ENCODE results near the gene ENTHD1.
A peak's percentile ranks its signal among the peaks of the same experiment; 100 is the strongest.
"Not testable (repeated sequence)": the region's sequence is repeated elsewhere in the genome, so short reads cannot be mapped to it uniquely, and the experiment has no call there.

Gene ENTHD1

DNA sequence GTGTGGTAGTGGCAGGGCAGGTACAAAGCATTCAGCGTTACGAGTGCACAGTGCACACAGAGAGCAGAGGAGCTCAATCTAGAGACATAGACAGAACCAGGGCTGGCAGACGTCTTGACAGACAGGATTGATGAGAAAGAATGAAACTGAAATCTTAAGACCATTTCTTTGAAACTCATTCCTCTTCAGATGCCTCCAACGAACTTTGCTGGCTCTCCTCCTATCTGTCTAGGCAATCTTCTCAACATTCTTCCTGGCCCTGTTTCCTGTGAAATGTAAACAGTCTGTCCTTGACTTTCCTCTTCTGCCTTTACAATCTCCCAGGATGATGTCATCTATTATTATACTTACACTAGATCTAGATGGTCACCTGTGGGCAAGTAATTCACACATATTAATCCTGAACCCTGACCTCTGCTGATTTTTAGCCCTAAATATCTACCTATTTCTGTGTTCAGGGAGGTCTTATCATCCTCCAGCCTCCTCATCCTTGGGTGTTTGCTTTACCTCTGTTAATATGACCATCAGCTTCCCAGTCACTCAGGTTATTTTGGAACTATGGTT is 119.5 kb downstream of the ENTHD1 start:
- DNase-seq, result peak; percentile 89

DNA sequence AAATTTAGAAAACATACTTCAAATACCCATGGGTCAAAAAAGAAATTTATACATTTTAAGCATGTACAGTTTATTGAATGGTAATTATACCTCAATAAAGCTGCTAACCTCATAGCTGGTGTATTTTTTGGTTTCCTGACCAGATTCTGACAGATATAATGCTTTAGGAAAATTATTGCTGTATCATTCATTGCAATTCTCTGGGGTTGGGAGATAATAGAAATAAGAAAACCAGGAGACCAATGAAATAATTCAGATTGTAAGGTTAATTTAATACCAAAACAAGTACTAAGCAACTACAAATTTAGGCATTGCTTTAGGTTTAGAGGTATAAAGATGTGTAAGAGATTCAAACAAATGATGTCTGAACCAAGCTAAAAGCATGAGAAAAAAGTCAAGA is 120.1 kb downstream of the ENTHD1 start:
- DNase-seq, result no peak

DNA sequence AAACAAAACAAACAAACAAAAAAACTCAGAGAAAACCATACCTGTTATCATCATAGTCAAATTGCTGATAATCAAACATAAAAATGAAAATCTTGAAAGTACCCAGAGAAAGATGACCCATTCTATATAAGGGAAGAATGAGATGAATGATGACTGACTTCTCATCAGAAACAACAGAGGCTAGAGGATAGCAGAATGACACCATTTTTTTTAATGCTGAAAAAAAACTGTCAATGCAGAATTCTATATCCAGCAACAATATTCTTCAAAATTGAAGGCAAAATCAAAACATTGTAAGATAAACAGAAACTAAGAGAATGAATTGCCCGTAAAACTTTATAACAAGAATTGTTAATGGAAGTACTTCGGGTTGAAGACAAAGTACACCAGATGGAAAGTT is 122.1 kb downstream of the ENTHD1 start:
- DNase-seq, result no peak

DNA sequence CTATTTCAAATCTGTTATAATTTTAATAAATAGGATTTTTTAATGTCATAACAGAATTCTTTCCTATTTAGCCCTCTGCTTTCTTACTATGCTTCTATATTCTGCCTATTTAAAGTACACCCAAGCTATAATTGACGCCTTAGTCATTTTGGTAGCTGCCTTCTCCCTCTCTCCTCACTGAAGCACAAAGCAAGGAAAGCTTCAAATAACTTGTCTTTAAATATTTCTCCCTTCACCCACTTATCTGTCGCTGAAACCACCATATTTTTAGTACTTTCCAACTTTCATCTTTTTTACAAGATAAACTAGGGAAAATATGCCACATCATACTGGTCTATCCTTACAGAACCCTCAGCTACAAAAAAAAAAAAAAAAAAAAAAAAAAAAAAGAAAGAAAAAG is 127.9 kb downstream of the ENTHD1 start:
- DNase-seq, result no peak

DNA sequence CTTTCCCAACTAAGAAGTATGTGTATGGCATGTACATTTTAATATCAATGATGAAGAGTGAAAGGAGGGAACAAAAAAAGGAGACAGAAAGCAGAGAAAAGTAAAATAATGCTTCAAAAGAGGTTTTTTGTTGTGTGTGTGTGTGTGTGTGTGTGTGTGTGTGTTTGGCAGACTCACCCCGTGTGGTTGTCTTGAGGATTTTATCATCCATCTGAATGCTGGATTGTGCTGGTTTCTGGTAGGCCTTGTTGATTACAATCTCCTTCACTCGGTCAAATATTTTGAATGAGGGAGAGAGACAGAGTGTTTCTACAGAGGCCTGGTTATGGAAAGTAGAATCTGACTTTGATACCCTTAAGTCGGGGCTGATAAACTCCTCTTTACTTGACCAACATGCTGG is 128.5 kb downstream of the ENTHD1 start:
- DNase-seq, result no peak

DNA sequence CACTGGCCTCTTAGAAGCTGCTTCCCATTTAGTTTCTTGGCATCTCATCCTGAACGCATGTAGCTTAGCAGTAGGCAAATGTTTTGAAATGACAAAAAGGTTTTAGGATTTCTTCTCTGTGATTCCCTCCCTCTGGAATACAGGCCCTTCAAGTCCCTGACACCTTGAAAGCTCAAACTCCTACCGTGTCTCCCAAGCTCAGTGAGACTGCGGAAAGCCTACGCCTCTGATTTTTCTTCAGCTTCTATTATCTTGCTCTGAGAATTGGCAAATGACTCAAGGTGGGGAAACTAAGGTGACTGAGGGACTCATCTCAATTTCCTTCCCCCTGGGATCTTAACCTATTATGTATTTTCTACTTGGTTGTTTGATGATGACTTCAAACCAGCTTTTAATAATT is 130.3 kb downstream of the ENTHD1 start:
- DNase-seq, result no peak

DNA sequence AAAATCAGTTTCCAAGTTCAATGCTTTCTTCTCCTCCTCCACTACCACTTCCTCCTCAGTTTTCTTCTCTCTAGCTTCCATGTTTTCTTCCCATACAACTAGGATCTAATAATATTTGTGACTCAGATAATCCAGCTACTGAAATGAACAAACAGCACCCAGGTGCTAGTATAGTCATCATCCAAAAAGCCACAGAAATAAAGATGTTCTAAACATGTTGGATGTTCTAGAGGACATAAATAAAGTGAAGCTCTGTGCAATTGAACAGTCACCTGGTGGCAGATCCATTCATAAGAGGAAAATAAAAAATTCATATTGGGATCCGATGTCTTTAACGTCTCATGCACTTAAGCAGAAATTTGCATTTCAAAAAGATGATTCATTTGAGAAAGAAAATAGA is 142.8 kb downstream of the ENTHD1 start:
- DNase-seq, result no peak

DNA sequence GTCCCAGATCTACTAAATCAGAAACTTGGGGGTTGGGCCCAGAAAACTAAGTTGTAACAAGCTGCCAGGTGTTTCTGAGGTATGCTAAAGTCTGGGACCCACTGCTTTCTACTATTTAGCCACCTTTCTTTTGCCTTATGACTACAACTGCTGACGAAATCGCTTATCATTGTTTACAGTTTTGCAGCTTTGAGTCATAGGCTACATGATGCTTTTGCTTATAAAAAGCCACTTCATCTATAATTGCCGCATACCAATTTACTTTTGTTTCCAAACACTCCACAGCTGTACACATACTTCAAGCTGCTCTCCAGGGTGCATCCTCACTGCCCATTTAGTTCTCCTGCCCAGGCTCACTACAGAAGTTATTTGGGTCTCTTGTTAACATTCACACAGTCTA is 144.7 kb downstream of the ENTHD1 start:
- peak; percentile 46 for DNase-seq

DNA sequence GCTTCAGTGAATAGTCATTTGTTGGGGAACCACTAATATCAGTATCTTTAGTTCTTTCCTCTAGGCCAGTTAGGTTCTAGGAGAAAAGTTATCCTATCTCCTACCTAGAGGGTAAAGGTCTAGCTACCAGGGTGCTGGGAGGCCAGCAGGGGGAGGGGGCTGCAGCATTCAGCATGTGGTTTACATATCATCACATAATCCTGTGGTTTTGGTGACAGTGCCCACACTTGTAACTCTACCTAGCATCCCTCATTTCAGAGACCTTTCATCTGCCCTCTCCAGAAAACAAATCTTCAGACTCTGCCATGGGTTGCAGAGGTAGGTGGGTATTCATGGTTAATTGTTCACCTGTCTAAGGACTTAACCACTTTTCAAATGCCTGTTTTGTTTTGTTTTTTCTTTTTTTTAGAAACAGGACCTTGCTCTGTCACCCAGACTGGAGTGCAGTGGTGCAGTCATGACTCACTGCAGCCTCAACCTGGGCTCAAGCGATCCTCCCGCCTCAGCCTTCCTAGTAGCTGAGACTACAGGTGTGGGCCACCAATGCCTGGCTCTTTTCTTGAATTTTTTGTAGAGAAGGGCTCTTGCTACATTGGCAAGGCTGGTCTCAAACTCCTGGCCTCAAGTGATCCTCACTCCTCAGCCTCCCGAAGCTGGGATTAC is 146.8 kb downstream of the ENTHD1 start:
- DNase-seq, result peak; percentile 23

DNA sequence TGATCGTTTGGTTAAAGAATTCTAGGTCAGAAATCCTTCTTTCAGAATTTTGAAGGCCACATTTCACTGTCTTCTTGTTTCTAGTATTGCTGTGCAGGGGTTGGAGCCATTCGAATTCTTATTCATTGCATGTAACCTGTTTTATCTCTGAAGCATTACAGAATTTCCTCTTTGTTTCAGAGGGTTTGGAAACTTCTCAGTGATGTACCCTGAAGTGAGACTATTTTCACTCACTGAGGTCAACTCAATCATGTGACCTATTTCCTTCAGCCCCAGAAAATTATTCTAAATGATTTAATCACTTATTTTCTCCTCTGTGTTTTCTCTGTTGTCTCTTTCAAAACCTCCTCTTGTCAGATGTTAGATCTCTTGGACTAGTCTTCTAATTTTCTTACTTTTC is 147.8 kb downstream of the ENTHD1 start:
- DNase-seq, result peak; percentile 42

DNA sequence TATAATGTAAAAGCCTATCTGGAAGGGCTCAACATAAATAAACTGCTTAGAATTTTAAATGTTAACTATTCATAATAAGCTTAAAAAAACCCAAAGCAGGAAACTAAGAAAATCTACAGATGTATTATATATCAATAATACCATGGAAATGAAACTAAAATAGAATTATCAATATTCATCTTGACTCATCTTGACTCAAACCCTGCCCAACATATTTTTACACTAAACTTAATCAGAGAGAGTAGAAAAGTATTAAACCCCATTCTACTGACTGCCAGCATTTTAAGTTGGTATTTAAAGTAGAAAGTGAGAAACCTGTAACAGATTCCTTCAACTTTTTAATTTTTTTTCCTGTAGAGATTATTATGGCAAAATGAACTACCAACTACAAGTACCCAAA is 149.2 kb downstream of the ENTHD1 start:
- peak; percentile 28 for DNase-seq

DNA sequence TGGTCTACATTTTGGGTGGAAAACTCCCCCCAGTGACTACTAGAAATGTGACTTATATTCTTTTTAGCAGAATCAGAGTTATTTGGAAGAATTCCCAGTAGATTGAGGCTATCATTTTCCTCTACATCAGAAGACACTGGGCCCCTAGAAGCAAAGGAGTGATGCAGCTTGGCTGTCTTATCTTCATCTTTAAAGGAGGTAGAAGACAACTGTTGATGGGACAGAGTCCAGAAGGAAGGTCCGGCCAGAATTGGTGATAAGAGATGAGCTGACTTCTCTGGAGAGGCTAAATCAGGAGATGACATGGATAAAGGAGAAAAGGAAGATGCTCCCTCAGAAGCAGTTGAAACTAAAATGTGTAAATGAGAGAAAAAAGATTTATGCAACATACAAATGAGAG is 149.6 kb downstream of the ENTHD1 start:
- DNase-seq, result no peak

DNA sequence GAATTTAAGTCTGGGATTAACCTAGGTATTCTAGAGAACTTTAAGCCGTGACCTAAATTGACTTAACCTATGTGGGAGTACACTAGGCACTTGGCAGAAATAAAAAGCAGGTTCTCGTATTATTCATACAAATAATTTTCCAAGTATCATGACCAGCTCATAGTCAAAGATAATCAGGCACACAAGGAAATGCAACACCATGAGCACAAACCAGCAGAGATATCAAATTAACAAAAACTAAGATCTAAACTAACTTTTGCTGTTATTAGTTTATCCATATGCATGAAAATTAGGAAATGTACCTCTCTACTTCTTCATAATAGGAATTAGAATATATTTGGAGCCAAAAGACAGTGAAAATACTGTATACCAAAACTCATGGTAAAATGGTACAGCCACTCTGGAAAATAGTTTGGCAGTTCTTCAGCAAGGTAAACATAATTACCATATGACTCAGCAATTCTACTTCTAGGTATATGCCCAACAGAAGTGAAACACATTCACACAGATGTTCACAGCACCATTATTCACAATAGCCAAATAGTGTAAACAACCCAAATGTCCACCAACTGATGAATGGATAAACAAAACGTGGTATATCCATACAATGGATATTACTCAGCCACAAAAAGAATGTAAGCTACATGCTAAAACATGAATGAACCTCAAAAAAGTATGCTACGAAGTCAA is 154.1 kb downstream of the ENTHD1 start:
- DNase-seq, result no peak

DNA sequence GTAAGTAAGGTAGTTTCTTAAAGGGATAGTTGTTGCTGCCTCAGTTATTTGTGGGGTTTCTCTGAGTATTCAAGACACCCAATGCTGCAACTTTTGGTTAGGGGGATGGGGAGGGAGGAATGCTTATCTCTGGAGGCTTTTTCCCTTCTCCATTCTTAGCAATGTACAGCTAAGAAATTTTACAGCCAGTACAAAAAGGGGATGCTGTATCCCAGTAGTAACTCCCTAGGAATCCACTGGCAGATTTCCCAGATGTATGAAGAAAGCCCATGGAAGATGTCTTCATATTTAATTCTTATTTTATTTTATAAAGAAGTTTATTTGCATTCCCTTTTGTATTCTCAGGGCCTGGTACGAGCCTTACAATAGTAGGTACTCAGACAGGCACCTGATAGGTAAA is 154.8 kb downstream of the ENTHD1 start:
- DNase-seq, result no peak

DNA sequence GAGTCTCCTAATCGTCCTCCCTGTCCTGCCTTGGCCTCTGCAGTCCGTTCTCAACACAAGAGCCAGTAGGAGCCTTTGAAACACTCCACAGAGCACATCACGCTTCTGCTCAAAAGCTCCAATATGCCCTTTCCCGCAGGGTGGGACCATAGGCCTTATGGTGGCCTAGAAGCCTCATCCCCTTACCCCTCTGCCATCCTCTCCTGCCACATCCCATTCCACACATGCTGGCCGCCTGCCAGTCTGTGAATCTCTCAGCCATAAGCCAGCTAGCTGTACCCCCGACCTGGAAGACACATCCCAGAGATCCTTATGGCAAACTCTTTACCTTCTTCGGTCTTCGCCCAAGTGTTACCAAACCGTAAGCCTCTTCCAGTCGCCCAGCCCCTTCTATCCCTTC is 157.8 kb downstream of the ENTHD1 start:
- DNase-seq, result no peak

DNA sequence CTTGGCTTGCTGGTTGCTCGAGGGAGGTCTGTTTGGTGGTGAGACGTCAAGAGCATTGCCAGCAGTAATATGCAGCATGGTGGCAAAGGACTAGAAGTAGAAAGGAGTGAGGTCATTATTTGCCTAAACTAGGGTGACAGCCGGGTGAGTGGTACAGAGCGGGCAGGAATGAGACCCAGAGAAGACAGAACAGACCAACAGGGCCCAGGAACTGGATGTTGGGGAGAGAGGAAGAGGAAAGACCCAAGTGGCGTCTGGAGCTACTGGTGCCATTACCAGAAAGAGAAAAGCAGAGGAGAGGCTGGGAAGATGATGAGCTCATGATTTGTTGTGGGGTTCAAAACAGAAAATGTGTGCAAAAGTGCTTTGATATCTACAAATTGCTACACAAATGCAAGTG is 158.7 kb downstream of the ENTHD1 start:
- no peak for DNase-seq

DNA sequence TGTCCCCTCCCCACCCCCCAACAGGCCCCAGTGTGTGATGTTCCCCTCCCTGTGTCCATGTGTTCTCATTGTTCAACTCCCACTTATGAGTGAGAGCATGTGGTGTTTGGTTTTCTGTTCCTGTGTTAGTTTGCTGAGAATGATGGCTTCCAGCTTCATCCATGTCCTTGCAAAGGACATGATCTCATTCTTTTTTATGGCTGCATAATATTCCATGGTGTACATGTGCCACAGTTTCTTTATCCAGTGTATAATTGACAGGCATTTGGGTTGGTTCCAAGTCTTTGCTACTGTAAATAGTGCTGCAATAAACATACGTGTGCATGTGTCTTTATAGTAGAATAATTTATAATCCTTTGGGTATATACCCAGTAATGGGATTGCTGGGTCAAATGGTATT is 159.5 kb downstream of the ENTHD1 start:
- not testable (repeated sequence) for DNase-seq

DNA sequence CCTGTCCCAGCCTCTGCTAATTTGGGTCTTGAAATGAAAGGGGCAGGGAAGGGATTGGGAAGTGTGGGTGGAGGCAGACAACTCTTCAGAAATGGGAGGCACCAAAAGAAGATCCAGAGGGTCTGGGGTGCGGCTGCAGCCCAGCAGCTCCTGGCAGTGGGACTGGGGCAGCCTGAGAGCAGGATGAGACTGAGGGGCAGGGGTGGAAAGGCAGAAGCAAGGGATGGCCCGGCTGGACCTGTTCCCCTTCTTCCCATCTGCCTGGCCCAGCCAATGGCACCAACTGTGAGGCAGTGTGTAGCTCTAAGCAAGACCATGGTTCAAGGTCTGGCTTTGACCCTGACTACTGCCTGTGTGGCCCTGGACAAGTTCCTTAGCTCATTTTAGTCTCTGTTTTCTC is 160.4 kb downstream of the ENTHD1 start:
- DNase-seq, result no peak

DNA sequence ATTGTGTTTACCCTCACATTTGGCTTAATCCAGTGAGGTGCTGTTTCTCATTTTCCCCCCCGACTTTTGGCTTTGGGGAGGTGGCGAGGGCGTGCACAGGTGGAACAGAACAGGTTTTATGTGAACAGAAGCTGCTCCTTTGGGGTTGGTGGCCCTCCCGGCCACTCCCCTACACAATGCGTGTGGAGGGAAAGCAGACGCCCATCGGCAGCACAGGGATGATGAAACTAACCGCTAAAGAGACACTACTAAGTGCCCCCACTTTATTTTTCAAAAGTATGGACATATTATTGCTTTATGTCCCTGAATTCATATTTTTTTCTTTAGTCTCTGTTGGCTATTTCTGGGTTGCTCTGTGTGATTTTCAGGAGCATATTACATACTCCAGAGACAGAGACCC is 160.9 kb downstream of the ENTHD1 start:
- DNase-seq, result no peak

DNA sequence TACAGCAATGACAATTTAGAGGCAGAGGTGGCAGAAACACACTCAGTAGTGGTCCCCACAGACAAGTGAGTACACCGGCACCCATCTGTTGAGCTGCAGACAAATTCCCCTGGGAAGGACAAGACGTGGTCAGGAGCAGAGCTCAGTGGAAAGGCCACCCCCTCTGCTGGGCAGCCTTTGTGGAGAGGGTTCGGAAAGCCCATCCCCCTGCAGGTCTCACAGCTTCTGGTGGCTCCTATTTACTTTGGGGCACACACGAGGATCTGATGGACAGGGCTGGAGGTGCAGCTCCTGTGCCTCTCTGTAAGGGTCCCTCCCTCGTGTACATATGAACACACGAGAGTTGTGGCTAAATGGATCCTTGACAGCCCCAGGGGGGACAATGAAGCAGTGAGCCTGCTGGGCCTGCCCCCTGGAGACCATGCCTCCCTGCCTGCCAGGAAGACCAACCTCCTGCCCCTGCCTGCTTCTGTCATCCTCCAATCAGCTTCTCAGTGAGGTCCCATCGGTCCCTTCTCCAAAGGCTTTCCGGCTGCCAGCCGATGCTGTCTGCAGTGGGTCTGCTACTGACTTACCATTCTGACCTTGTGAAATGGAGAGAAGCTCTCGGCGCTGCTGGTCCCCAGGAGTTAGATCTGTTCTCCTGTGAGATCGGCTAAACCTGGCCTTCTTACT is 161.5 kb downstream of the ENTHD1 start:
- DNase-seq, result no peak

DNA sequence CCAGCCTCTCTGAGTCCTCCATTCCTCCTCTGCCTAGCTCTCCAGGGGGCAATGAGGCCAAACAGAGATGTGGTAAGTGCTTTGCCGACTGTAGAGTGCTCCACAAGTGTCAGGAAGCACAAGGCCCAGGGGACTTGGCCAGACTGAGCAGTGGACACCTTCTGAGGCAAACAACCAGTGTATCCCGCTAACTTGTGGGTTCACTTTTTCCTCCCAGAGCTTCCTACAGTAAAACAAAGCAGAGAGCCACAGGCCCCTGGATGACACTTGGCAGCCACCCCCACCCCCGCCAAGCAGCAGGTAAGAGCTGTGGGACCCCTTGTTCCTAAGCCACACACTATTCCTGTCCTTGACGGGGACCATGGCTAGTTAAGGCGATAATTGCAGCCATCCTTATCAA is 162.1 kb downstream of the ENTHD1 start:
- no peak for DNase-seq

DNA sequence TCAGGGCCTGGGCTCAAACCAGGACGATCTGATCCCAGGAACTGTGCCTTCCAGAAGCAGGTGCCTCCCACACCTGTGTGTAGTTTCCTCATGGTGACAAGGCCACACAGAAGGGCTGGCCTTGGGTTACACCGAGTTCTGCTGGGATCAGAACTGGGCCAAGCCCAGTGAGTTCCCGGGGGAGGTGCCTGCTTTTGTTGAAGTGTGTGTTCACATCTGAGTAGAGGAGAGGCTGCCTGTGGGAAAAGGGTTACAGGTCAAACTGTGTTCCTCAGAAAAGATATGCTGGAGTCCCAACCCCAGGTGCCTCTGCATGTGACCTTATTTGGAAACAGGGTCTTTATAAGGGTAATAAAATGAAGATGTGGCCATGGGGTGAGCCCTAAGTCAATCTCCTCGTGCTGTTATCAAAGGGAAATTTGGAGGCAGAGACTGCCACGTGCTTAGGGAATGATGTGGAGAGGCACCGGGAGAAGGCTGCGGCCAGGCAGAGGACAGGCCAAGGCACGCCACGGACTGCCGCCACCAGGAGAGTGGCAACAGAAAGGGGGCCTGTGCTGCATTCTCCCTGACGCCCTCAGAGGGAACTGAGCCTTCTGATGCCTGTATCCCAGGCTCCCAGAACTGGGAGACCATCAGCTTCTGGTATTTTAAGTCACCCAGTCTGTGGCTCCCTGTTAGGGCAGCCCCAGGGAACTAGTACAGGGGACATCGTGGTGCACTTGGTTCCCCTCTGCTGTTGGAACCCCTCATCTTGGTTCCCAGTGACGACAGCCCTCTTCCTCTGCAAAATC is 164.2 kb downstream of the ENTHD1 start:
- DNase-seq, result no peak

DNA sequence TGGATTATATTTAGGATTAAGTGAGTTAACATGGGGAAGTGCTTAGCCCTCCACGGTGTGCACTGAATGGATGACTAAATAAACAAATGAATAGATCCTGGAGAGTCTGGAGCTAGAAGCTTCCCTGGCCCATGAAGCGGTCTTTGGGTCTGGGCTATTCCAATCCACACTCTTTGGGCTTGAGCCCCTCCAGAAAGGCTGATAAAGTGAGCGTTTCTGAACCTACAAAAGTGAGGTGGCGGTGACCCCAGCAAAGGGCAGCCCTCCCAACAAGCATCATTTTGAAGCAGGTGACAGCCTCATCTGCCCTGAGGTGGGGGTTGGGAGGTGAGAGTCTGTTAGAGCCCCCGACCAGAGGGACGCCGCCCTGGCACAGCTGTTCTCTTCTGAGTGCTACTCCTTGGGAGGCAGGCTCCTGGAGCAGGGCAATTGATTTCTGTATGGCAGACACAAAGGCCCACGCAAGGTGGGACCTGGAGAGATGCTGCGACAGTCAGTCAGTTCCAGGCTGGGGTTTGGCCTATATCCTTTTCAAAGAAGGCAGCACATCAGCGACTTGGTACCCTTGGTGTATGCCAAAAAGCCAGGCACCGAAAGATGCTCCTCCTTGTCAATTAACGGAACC is 165.2 kb downstream of the ENTHD1 start:
- DNase-seq, result no peak

Measured in activated CD4-positive, alpha-beta T cell treated with anti-CD3 and anti-CD28 coated beads, Interleukin-2, amount 50 U/mL, for 16 hours (primary cell).